HG02943 (cell line): ENCODE measurements around the gene FMOD.
A peak's percentile ranks its signal among the peaks of the same experiment; 100 is the strongest.

Experiments
- ATAC-seq: cut with Tn5 transposase; IDR thresholded peaks from one replicate; pipeline ENCODE4 v1.9.1; 2021; ENCODE audit warnings: mild to moderate bottlenecking, low read depth, moderate library complexity; ENCODE audit not compliant: unreplicated experiment

Gene FMOD

DNA sequence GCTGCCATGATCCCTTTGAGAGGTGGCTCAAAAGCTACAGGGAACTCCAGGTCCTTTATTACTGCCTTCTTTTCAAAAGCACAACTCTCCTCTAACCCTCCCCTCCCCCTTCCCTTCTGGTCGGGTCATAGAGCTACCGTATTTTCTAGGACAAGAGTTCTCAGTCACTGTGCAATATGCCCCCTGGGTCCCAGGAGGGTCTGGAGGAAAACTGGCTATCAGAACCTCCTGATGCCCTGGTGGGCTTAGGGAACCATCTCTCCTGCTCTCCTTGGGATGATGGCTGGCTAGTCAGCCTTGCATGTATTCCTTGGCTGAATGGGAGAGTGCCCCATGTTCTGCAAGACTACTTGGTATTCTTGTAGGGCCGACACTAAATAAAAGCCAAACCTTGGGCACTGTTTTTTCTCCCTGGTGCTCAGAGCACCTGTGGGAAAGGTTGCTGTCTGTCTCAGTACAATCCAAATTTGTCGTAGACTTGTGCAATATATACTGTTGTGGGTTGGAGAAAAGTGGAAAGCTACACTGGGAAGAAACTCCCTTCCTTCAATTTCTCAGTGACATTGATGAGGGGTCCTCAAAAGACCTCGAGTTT is 42.5 kb downstream of the FMOD start:
- no peak for ATAC-seq

DNA sequence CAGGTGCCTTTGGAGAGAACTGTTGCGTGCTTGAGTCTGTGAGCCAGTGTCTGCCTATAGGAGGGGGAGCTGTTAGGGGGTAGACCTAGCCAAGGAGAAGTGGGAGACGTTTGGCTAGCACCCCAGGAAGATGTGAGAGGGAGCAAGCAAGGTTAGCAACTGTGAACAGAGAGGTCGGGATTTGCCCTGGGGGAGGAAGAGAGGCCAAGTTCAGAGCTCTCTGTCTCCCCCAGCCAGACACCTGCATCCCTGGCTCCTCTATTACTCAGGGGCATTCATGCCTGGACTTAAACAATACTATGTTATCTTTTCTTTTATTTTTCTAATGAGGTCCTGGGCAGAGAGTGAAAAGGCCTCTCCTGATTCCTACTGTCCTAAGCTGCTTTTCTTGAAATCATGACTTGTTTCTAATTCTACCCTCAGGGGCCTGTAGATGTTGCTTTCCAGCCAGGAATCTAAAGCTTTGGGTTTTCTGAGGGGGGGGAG is 43.2 kb downstream of the FMOD start:
- ATAC-seq, result no peak

DNA sequence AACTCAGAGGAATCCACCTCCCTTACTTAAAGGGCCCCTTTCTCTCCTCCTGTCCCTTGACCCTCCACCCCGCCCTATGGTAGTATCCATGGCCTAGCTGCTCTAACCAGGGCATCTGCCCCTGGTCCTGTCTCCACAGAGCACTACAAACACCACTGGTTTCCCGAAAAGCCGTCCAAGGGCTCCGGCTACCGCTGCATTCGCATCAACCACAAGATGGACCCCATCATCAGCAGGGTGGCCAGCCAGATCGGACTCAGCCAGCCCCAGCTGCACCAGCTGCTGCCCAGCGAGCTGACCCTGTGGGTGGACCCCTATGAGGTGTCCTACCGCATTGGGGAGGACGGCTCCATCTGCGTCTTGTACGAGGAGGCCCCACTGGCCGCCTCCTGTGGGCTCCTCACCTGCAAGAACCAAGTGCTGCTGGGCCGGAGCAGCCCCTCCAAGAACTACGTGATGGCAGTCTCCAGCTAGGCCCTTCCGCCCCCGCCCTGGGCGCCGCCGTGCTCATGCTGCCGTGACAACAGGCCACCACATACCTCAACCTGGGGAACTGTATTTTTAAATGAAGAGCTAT is 43.9 kb downstream of the FMOD start:
- no peak for ATAC-seq

DNA sequence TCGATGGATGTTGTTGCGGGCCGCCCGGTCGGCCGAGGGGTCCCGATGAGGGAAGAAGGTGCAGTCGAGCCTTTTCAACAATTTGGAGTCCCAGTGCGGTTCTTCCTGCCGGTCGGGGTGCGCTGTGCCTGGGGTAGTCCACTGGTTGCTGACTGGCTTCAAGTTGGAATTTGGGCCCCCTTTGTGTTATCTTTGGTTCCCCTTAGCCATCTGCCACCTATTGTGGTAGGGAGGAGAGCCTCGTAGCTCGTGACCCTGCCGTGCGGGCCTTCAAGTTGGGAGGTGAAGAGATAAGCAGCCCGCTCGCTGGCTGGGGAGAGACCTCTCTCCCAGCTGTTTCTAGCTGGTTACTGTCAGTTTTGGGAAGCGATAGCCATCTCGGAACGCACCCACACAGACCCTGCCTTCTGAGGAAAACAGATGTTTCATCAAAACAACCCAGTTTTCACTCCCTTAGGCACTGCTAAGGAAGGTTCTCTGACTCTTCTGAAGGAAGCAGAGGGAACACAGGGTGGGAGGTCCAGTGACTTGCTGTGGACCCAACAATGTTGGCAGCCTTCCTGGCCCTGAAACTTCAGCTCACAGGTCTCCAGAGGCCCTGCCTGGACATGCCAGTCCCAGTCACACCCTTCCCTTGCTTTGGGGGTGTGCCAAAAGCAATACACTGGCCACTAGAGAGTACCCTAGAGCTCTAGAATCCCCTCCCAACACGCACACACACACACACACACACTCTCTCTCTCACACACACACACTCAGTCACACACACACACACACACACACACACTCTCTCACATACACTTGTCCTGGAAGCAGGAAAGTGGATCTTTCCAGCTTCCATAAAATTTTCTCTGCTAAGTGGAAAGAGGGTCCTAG is 44.6 kb downstream of the FMOD start:
- no peak for ATAC-seq

DNA sequence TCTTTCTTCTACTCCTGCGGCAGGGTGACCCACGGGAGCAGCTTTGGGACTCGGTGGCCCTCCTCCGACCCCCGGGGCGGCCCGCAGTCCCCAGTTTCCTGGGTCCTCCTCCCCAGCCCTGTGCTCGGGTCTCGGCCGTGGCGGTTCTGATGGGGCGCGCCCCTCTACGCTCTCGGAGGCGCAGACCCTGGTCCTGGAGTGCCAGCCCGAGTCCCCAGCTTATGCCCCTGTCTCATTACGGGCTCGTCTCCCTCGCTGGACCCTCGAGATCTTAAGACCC is 45.2 kb downstream of the FMOD start:
- no peak for ATAC-seq

DNA sequence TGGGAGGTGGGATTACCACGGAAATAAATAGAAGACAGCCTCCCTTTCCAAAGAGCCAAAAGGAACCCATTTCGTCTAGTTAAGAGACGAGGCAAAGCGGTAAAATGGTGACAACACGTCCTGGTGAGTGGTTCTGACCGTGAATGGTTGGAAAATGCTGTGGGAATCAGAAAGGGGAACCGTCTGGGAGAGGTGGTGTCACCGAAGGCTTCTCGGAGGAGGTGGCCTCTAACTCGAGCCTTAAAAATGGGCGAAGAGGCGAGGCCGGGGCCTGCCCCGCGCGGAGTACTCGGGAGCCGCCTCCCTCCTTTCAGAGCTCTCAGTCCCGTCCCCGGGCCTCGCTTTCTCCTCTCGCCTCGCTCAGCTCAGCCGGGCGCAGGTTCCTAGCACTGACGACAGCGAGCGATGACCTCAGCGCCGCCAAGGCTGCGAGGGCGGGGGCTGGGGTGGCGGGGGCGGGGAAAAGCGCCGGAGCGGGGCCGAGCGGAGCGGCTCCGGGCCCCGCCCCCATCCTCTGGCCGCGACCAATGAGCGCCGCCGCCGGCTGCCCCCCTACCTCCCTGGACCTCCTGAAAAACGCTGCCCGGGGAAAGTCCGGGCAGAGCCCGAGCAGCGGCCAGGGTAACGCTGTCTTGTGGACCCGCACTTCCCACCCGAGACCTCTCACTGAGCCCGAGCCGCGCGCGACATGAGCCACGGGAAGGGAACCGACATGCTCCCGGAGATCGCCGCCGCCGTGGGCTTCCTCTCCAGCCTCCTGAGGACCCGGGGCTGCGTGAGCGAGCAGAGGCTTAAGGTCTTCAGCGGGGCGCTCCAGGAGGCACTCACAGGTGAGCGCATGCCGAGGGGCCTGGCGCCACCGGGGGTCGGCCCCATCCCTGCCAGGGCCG is 45.8 kb downstream of the FMOD start, which contains the start of gene BTG2:
Gene BTG2, plus strand, starts transcription at position 601 of the 890 bp plus-strand sequence. Its CDS starts 88 bp downstream, at position 689.
- peak; percentile 73 for ATAC-seq

DNA sequence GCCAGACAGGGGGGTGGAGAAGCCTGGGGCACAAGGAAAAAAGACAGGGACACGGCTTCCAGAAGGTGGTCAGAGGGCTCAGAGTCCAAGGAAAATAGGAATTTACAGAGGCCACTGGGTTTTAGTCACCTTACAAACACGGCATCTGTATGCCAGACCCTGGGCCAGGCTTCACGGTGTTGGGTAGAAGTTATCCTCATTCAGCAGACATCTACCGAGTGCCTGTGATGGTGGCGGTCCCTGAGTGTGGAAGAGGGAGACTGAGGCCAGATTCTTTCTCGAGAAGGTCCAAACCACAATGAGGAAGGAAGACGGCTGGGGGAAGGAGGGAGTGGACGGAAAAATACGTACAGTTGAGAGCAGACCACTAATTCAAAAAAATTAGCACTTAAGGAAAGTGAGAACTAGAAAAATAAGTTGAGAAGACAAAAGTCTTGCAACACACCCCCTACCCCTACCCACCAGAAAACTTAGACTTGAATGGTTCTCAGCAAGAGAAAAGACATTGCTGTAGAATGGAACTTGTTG is 46.5 kb downstream of the FMOD start:
- ATAC-seq, result no peak

DNA sequence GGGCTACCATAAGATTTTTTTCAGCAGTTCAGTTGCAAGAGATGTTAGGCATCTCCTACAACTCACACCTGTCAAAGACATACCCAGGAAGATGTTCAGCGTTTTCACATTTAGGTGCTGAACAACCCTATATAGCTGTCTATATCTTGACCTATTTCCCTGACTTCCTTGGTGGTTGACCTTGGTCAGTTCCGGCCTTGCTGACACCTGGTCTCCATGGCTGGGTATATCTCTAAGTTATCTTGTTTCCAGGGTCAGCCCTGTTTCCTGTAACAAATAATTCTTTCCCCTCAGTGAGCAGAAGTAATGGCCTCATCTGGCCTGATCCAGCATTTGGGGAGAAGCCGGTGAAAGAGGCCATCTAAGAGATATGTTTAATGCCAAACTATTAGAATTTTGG is 48.0 kb downstream of the FMOD start:
- ATAC-seq, result no peak

DNA sequence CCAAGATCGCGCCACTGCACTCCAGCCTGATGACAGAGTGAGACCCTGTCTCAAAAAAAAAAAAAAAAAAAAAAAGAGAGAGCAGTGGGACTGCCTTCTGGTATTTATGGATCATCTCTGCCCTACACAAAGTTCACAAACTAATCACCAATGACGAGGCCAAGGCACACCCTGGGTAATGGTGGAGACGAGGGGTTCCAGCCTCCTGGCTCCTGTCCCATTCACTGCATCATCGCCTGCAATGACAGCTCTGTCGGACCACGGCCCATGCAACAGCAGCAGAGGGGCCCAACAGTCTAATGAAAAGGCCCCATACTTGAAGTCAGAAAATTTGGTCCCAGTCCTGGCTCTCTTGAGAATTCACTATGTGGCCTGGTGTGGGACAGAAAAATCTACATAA is 48.5 kb downstream of the FMOD start:
- ATAC-seq, result no peak

DNA sequence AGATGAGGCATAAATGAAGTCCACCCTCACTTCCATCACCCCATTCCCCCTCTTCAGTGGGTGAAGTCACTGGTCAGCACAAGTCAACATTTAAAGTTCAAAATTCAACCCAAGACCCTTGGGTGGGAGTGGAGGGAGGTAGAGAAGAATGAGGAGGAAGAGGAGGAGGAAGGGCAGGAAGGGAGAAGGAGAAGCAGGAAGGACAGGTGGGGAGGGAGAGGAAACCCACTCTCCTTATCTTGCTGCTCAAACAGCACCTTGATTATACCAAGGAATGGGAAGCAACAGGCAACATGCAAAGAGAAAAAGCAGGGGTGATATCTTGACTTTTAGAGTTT is 49.6 kb downstream of the FMOD start:
- ATAC-seq, result no peak

DNA sequence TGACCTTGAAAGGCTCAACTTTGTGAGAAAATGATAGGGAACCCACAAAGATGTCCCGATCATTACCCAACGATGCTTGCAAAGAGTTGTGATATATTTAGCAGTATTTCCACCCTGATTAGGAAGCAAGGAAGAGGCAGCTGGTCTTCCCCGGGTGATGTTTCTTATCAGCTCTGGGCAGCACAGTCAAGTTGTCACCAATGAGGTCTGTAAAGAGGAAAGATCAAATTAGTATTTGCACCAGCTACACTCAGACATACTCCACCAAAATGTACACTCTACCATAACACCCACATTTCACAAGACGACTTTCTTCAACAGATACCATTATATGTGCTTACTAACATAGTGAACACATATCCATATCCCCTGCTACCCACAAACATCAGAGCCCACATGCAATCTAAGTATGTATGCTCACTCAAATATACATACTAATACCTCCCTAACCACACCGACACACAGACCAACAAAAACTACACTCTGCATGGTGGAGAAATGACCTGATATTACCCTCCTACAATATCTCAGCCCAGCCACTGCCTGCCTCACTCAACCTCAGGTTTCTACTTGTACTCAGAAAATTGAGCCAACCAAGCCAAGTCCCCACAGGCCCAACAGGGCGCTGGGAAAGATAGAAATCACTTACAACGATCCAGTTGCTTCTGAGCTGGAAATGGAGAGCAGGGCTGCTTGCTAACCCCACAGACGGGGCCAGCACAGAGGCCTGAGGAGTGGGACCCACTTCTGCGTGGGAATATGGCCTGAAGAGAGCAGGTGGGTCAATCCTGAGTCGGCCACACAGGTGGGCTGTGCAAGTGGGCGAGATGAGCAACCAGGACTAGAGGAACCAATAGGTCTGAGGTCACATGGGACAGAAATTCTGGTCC is 50.2 kb downstream of the FMOD start:
- no peak for ATAC-seq

DNA sequence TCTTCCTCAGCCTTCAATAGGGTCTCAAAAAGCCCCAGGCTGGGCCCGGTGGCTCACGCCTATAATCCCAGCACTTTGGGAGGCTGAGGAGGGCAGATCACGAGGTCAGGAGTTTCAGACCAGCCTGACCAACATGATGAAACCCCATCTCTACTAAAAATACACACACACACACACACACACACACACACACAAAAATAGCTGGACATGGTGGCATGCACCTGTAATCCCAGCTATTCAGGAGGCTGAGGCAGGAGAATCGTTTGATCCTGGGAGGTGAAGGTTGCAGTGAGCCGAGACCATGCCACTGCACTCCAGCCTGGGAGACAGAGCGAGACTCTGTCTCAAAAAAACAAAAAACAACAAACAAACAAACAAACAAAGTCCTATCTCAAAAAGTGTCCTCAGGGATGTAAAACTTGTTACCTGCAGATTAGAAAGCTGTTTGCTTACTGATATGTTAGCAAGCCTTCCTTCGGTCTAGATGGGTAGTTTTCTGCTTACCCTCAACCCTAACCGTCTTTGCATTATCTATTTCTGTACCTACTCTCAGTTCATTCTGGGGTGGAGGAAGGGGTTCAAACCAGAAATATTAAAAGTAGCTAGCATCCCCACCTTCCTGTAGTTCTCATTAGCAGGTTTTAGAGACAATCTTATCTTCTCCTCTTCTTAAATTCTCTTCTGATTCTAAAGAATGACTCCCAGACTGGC is 51.0 kb downstream of the FMOD start:
- peak; percentile 21 for ATAC-seq

DNA sequence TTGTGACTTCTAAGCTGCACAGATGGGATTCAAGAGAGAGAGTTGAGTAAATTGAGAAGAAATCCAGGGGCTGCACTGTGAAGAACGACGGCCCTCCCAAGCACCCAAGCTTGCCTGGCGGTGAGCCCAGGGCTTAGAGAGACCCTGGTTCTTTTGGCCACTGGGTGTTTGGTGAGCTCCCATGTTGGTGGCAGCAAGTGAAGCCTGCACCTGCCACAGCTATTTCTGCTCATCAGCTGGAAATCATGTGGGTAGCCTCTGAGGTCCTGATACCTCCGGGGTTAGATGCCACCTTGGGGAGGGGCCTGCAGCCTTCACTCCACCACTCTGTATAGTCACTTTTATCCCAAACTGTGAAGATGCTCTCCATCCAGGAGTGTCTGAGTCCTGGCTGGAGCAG is 51.8 kb downstream of the FMOD start:
- peak; percentile 48 for ATAC-seq

DNA sequence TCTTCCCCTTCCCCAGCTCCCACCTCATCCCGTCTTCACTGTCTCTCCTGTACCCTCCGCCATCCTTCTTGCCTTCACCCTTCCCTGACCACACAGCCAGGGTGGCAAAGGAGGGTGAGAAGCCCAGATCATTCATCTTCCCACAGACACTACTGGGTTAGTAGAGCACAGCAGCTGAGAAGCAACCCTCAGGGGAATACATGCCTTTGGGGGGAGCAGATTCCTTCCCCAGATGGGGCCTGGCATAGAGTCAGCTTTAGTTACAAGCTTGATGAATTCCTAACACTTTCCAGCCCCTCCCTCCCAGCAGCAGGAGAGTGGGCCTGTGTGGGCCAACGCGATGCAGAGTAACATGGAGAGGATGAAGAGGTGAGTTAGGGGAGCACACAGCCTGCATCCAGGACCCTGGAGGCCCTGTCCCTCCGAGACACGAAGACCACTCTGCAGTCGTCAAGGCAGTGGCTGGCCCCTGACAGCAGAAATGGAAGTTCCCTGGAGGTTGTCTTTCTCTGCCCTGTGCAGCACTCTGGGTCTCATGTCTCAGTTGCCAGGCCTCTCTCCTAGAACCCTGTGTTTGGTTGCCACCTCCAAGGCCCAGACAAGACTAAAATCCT is 54.4 kb downstream of the FMOD start:
- ATAC-seq, result no peak

DNA sequence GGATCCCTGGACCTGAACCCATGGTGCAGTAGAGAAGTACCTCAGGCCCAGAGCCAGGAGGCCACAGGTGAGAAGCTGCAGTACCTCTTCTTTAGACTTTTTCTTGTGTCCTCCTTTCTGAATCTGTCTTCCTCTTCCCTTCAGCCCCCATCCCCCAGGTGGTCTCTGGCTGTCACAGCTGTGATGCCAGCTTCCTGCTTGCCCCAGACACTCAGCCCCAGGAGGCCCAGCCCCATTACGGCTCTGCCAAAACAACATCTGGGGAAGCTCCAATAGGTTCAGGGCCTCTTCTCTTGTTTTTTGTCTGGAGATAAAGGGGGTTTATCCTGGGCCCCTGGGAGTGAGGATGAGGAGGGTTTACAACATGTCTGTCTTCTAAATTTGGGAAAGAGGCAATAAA is 55.1 kb downstream of the FMOD start:
- no peak for ATAC-seq

DNA sequence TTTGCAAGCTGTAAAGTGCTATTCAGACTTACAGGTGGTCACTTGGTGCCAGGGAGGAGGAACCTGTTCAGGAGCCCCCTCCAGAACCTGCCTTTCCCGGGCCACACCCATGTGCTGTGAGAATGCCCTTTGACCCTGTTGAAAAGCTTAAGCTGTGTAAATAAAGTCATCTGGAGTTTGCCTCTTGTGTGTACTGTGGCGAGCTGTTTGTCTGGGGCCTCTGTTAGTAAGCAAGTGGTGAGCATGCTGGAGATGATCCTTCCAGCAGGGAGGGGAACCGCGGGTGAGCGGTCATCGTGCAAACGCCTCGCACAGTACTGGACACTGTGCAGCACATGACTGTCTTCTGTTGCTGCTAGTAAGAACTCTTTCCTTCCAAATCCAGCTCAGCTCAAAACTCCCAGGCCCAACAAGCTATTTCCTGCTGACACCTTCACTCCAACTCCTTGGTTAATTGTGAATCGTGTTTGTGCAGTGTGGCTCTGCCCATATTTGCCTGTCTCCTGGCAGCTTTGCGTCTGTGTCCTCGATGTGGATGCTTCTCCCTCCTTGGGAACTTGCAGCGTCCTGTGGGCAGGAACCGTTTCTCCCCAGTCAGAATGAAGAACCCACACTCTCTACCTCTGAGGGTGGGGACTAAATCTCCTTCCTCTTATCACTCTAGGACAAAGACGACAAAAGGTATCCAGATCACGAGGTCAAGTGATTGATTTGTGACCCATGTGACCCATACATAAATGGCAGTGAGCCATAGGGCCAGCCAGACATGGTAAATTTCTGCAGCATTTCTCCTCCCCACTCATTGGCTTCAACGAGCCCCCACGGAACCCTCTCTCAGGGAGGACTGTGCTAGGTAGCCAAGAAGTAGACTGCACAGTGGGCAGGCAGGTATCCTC is 59.5 kb downstream of the FMOD start:
- ATAC-seq, result no peak
